ENCODE results near the gene LRRFIP1. TPM values are rescaled to one million over a fixed set of nuclear protein-coding genes. Genes with fewer than 3 reads are reported as not detected.

The LRRFIP1 gene
- total and polyA plus RNA-seq, 12 donors: 18.7 to 79.7 (median 51.8) TPM

DNA sequence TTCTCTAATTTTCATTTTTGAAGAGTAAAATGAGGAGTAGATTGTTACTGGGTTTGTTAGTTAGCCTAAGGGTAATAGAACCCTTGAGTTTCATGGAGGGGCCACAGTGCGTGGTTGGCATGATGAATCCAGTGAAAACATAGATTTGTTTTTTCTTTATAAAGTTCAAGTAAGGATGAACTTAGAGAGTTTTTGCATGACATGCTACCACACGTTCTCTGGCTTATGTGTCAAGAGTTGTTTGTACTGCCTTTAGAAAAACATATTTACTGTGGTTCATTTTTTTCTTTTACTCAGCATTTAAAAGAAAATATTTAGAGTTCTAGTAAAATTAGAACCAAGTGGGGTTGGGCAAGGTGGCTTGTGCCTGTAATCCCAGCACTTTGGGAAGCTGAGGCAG is 193.0 kb downstream of the LRRFIP1 start:
- intact Hi-C loops (cut with DNase I): no loop called here
- Histone ChIP-seq H3K4me1 (replicated peaks in 1 of 2) (no peaks in the 10 kb centered on the region), H3K27ac (no peak overlapping the region), H3K9me3 (replicated peaks in 1 of 3) (peaks cover 0 to 4% (median 0%) of the 10 kb centered on the region in 3 donors), H3K4me3 (no peak overlapping the region), H3K36me3 (replicated peaks in 1 of 2) (no peaks in the 10 kb centered on the region), H3K27me3 (no peaks in the 10 kb centered on the region)
- no peak for DNase-seq
- TF ChIP-seq, protein P1, sequence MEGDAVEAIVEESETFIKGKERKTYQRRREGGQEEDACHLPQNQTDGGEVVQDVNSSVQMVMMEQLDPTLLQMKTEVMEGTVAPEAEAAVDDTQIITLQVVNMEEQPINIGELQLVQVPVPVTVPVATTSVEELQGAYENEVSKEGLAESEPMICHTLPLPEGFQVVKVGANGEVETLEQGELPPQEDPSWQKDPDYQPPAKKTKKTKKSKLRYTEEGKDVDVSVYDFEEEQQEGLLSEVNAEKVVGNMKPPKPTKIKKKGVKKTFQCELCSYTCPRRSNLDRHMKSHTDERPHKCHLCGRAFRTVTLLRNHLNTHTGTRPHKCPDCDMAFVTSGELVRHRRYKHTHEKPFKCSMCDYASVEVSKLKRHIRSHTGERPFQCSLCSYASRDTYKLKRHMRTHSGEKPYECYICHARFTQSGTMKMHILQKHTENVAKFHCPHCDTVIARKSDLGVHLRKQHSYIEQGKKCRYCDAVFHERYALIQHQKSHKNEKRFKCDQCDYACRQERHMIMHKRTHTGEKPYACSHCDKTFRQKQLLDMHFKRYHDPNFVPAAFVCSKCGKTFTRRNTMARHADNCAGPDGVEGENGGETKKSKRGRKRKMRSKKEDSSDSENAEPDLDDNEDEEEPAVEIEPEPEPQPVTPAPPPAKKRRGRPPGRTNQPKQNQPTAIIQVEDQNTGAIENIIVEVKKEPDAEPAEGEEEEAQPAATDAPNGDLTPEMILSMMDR (IDR thresholded peaks at IDR 0.05): no peak
- TF ChIP-seq POLR2A (IDR thresholded peaks at IDR 0.05): no peak
- 87 to 94% (median 88%) methylated on average over 2 of the region's 2 CpGs for WGBS, 4 donors

DNA sequence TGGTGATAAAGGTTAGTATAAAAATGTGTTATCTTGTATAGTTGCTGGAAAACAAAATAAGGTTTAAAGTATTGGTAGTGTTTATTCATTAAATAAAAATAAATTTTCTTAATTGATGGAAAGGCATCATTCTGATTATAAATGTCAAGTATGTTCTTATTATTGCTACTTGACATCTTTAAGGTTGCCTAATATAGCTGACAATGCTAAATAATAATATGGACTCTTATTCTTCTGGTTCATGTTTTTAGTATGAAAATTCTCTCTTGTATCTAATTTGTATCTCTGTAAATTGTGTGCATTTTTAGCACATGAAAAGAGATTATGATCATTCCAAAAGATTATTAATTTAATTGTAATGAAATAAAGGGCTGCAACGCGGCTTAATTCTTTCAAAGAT is 196.2 kb downstream of the LRRFIP1 start:
- intact Hi-C loops (cut with DNase I): no loop called here
- H3K4me1 ChIP-seq (replicated peaks in 1 of 2): no peaks in the 10 kb centered on the region
- H3K27ac ChIP-seq: no peak overlapping the region
- 89 to 97% (median 94%) methylated on average over 2 of the region's 2 CpGs for WGBS, 4 donors
- H3K9me3 ChIP-seq (replicated peaks in 1 of 3): peaks cover 0 to 4% (median 0%) of the 10 kb centered on the region in 3 donors
- no peaks in the 10 kb centered on the region for H3K36me3 ChIP-seq (replicated peaks in 1 of 2)
- DNase-seq: no peak
- no peak overlapping the region for H3K4me3 ChIP-seq
- H3K27me3 ChIP-seq: no peaks in the 10 kb centered on the region
- TF ChIP-seq, protein P1 (IDR thresholded peaks at IDR 0.05): no peak
- no peak for TF ChIP-seq POLR2A (IDR thresholded peaks at IDR 0.05)

DNA sequence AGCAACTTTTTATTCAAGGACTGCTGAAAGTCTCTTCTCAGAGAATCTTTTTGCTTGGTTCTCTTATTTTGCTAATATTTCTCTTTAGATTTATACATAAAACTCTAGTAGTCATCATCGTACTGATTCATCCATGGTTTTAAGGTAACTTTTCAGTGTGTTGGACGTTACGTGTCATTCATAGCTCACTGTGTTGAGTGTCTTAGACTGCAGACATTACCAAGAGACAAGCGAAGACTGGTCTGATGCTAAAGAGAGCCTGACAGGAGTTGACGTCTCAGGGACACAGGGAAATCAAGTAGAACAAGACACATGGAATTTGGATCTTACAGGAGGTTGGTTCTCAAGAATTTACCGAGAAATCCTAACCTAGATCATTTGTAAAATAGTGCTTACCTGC is 196.7 kb downstream of the LRRFIP1 start:
- no peak overlapping the region for H3K27ac ChIP-seq
- H3K27me3 ChIP-seq: no peaks in the 10 kb centered on the region
- no peaks in the 10 kb centered on the region for H3K36me3 ChIP-seq (replicated peaks in 1 of 2)
- H3K4me3 ChIP-seq: no peak overlapping the region
- no peaks in the 10 kb centered on the region for H3K4me1 ChIP-seq (replicated peaks in 1 of 2)
- intact Hi-C loops (cut with DNase I): no loop called here
- peaks cover 0 to 4% (median 0%) of the 10 kb centered on the region in 3 donors for H3K9me3 ChIP-seq (replicated peaks in 1 of 3)
- WGBS, 4 donors: 85 to 90% (median 86%) methylated on average over 6 of the region's 6 CpGs
- TF ChIP-seq POLR2A (IDR thresholded peaks at IDR 0.05): no peak
- TF ChIP-seq, protein P1 (IDR thresholded peaks at IDR 0.05): no peak
- no peak for DNase-seq

DNA sequence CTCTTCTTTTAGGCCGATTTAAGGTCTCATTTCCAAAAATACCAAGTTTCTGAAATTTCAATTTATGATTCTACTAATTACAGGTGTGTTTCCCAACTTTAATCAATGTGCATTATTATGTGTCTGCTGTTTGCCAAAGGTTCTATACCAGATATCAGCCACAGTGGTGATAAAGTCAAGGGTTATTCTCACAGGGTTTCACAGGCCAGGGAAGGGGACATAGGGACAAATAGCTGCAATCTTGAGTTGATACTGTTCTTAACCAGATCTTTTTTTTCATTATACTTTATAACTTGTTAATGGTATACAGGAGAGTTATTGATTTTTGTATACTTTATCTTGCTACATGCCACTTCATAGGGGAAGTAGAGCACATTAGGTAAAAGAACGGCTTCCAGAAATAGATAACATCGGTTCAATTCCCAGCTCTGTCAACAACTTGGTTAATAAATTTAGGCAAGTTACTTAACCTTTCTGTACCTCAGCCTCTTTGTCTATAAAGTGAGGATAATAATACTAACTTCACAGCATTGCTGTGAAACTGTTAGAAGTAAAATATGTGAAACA is 200.1 kb downstream of the LRRFIP1 start:
- Histone ChIP-seq H3K36me3 (replicated peaks in 1 of 2) (no peaks in the 10 kb centered on the region), H3K4me1 (replicated peaks in 1 of 2) (no peaks in the 10 kb centered on the region), H3K4me3 (no peak overlapping the region), H3K27me3 (no peaks in the 10 kb centered on the region), H3K9me3 (replicated peaks in 1 of 3) (no peaks in the 10 kb centered on the region), H3K27ac (no peak overlapping the region)
- no peak for DNase-seq
- WGBS, 4 donors: 88 to 90% (median 89%) methylated on average over 3 of the region's 3 CpGs
- TF ChIP-seq, protein P1 (IDR thresholded peaks at IDR 0.05): no peak
- TF ChIP-seq POLR2A (IDR thresholded peaks at IDR 0.05): no peak
- intact Hi-C loops (cut with DNase I): no loop called here

Other genes with a start within 250 kb of the LRRFIP1 start
- gene COL6A3, start 213.4 kb upstream of the LRRFIP1 start, total RNA-seq: 10 to 100 TPM; 17.8 to 69.4 (median 45.3) TPM
- gene COL6A3, start 213.4 kb upstream of the LRRFIP1 start, polyA plus RNA-seq: 10 to 100 TPM; 15.5 to 22.4 (median 19.7) TPM
- gene MLPH, start 140.3 kb upstream of the LRRFIP1 start, total RNA-seq: 1 to 10 TPM in 3 of 9 donors, under 1 TPM in 5, not detected in 1; 0.12 to 1.9 (median 0.68) TPM
- gene MLPH, start 140.3 kb upstream of the LRRFIP1 start, polyA plus RNA-seq: 1 to 10 TPM in 2 of 3 donors, under 1 TPM in 1; 0.57 to 3.6 (median 3.0) TPM
- not detected for gene PRLH, start 61.0 kb upstream of the LRRFIP1 start, total RNA-seq
- not detected for gene PRLH, start 61.0 kb upstream of the LRRFIP1 start, polyA plus RNA-seq
- gene RAB17, start 36.9 kb upstream of the LRRFIP1 start, total RNA-seq: 10 to 100 TPM in 3 of 9 donors, 1 to 10 TPM in 4, under 1 TPM in 2; 0.91 to 18.7 (median 5.4) TPM
- 1 to 10 TPM in 2 of 3 donors, under 1 TPM in 1; 0.37 to 6.2 (median 4.7) TPM for gene RAB17, start 36.9 kb upstream of the LRRFIP1 start, polyA plus RNA-seq
- under 1 TPM in 8 of 9 donors, not detected in 1; 0.15 to 0.72 (median 0.44) TPM for gene RBM44, start 171.2 kb downstream of the LRRFIP1 start, total RNA-seq
- gene RBM44, start 171.2 kb downstream of the LRRFIP1 start, polyA plus RNA-seq: under 1 TPM; 0.16 to 0.30 (median 0.22) TPM
- 10 to 100 TPM in 4 of 9 donors, 1 to 10 TPM in 5; 2.4 to 49.1 (median 9.1) TPM for gene RAMP1, start 232.0 kb downstream of the LRRFIP1 start, total RNA-seq
- 10 to 100 TPM in 2 of 3 donors, 1 to 10 TPM in 1; 7.6 to 72.6 (median 40.4) TPM for gene RAMP1, start 232.0 kb downstream of the LRRFIP1 start, polyA plus RNA-seq

All from adrenal gland (tissue), 12 donors.